ENCODE results near the gene DENND2A. TPM values are rescaled to one million over a fixed set of nuclear protein-coding genes. Genes with fewer than 3 reads are reported as not detected.
"Not testable (repeated sequence)": the region's sequence is repeated elsewhere in the genome, so short reads cannot be mapped to it uniquely, and the experiment has no call there.

DENND2A gene
- total RNA-seq, 1 experiment from 2014 or later: 32.4 TPM

DNA sequence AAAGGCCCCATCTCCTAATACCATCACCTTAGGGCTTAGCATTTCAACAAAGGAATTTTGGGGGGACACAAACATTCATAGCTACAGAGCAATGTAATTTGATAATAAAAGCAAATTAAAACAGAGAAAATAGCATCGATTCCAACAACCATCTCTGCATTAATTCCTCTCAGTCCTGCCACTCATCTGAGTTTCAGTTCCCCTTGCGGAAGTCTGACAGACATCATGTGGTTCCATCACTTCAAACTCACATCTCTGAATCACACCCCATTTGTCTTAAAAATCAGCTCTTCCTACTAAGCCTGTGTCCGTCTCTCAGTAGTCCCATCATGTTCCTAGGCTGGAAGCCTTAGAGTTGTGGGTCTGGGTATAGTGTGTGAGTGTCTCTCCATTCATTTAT lies 35.7 kb upstream of the DENND2A start:
- no peaks in the 10 kb centered on the region for H3K27me3 ChIP-seq
- H3K36me3 ChIP-seq: no peaks in the 10 kb centered on the region; the same call in 1 of the 2 replicates
- no peaks in the 10 kb centered on the region for H3K9me3 ChIP-seq
- no peak for DNase-seq
- no peak overlapping the region for H3K4me3 ChIP-seq

DNA sequence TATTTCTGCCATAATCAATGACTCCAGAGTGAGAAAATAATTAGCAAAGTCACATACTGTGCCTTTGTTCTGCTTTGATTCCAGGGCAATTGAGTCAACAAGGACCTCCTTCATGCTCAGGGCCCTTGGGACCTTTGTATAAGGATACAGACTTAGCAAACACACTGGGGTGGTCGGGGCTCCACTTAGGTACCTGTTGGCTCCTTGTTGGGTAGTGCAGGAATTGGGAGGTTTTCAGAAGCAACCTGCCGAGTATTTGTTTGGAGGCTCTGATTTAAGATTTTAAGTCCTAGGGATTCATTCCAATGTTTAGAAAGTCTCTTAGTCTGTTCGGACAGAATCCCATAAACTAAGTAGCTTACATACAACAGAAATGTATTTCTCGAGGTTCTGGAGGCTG lies 35.1 kb upstream of the DENND2A start:
- no peak for DNase-seq
- no peaks in the 10 kb centered on the region for H3K27me3 ChIP-seq

DNA sequence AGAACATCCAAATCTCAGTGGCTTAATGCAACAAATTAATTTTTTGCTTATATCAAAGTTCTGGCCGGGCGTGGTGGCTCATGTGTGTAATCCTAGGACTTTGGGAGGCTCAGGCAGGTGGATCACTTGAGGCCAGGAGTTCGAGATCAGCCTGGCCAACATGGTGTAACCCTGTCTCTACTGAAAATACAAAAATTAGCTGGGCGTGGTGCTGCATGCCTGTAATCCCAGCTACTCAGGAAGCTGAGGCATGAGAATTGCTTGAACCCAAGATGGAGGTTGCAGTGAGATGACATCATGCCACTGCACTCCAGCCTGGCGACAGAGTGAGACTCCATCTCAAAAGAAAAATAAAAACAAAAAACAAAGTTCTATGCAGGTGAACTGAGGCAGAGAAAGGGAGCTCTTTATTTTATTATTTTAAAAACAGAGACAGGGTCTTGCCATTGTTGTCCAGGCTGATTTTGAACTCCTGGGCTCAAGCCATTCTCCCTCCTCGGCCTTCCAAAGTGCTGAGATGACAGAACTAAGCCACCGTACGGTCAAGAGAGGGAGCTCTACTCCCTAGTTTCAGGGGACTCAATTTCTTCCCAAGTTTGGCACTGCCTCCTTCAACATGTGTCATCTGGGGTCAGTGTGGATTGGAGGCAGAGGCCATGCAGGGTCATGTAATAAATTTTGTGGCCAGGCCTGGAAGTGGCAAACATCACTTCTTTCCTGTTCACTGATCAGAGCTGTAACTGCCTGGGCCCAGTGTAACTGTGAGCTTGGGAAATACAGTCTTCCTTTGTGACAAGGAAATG lies 34.5 kb upstream of the DENND2A start:
- Histone ChIP-seq H3K9me3 (no peaks in the 10 kb centered on the region), H3K27me3 (no peaks in the 10 kb centered on the region), H3K36me3 (no peaks in the 10 kb centered on the region; the same call in 1 of the 2 replicates), H3K4me3 (no peak overlapping the region)
- DNase-seq: peak; percentile 46

More for the DNA sequence above, 35.1 kb upstream of the DENND2A start:
- no peak overlapping the region for H3K4me3 ChIP-seq
- H3K9me3 ChIP-seq: no peaks in the 10 kb centered on the region
- H3K36me3 ChIP-seq: no peaks in the 10 kb centered on the region; the same call in 1 of the 2 replicates

DNA sequence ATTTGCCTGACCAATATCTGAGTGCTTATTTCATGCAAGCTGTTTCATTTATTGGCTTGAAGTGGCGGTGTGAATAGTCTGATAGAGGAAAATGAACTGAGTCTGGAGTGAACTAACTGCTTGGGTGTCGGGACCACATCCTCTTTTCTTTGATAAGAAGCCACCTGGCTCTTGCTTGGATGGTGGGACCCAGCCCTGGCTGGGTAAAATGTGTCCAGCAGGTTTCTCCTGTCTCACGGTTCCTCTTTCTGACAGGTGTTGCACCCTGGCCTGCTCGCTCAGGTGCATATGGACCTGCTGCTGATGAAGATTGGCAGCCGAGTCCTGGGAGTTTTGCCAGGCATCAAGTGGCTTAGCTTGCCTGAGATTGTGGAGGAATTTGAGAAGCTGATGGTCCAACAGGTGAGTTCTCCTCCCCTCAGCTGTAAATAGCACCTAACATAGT lies 33.8 kb upstream of the DENND2A start:
- Histone ChIP-seq H3K36me3 (no peaks in the 10 kb centered on the region; the same call in 1 of the 2 replicates), H3K4me3 (no peak overlapping the region), H3K9me3 (no peaks in the 10 kb centered on the region), H3K27me3 (no peaks in the 10 kb centered on the region)
- DNase-seq: no peak

DNA sequence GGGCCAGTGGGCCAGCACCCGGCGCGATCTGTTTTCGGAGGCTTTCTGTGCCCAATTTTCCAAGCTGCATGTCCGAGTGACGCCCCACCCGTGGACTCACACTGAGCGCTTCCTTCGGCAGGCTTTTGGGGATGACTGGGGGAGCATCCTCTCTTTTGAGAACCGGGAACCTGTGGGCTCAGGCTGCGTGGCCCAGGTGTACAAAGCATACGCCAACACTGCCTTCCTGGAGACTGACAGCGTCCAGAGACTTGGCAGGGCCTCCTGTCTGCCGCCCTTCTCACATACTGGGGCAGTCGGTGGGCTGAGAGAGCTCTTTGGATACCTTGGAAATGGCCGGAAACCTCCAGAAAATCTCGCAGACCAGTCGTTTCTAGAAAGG lies 33.2 kb upstream of the DENND2A start:
- Histone ChIP-seq H3K27me3 (no peaks in the 10 kb centered on the region), H3K36me3 (no peaks in the 10 kb centered on the region; the same call in 1 of the 2 replicates), H3K4me3 (no peak overlapping the region; the same call in 1 of the 2 replicates), H3K9me3 (no peaks in the 10 kb centered on the region)
- no peak for DNase-seq

DNA sequence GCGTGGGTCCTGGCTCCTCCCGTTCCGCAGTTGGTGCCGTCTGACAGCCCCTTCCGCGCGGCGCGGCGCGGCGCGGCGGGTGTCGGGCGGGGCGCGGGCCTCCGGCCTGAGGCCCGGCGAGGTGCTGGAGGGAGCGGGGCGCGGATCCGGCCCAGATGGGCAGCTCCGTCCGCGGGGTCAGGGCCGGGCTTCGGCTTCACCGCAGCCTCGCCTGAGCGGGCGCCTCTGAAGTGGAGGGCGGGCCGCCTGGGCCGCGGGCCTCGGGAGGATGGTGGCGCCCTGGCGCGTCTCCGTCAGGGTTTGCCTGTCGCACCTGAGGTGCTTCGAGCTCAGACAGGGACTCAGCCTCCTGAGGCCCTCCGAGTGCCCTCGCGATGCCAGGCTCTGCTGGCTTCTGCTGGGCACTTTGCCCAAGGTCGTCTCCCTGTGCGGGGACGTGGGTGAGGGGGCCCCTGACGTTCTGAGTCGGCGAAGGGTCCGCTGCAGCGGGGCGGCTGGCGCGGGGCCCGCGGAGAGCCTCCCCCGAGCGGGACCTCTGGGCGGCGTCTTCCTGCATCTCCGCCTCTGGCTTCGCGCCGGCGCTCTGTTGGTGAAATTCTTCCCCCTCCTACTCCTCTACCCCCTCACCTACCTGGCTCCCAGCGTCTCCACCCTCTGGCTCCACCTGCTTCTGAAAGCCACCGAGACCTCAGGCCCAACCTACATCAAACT lies 32.6 kb upstream of the DENND2A start:
- H3K4me3 ChIP-seq: peak overlapping the region; percentile 48
- H3K9me3 ChIP-seq: no peaks in the 10 kb centered on the region
- H3K36me3 ChIP-seq: no peaks in the 10 kb centered on the region; the same call in 1 of the 2 replicates
- no peaks in the 10 kb centered on the region for H3K27me3 ChIP-seq
- DNase-seq: no peak

DNA sequence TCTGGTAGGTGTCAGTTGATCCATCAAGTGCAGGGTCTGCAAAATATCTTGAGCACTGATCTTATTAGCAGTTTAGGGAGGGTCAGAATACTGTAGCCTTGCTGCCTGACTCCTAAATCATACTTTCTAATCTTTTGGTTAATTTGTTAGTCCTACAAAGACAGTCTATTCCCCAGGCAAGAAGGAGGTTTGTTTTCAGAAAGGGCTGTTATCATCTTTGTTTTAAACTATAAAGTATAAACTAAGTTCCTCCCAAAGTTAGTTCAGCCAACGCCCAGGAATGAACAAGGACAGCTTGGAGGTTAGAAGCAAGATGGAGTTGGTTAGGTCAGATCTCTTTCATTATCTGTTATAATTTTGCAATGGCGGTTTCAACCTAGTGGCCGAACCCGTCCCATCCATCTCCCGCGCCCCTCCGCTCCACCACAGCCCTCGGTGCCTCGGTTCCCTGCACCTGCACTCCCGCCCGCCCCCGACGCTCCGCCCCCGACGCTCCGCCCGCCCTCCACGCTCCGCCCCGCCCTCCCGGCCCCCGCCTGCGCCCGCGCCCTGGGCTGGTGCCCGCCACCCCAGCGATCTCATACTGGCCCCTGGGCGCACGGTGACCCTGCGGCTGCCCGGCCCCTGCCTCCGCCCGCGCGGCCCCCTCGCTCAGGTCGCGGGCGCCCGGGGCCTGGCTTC lies 31.9 kb upstream of the DENND2A start, which contains the start of gene ADCK2:
ADCK2 (plus strand) TSS at position 564 of the 681 bp plus-strand sequence. CDS start 386 bp downstream, outside the sequence.
- peak within 1 kb of the TSS; percentile 48 for H3K4me3 ChIP-seq
- no peaks in the 10 kb centered on the region; the same call in 1 of the 2 replicates for H3K36me3 ChIP-seq
- no peaks in the 10 kb centered on the region for H3K9me3 ChIP-seq
- H3K27me3 ChIP-seq: no peaks in the 10 kb centered on the region
- peak; percentile 55 for DNase-seq

DNA sequence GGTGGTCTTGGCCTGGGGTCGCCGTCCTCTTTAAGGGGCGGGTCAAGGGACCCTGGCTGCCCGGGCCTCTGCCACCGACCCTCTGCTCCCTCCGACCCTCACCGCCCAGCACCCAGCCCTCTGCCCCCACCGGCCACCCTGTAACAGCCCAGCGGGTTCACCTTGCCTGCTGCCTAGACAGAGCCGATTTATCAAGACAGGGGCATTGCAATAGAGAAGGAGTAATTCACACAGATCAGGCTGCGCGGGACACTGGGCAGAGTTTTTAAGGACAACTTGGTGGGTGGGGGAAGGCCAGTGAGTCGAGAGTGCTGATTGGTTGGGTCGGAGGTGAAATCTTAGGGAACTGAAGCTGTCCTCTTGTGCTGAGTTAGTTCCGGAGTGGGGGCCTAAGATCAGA lies 31.4 kb upstream of the DENND2A start:
- no peaks in the 10 kb centered on the region for H3K9me3 ChIP-seq
- no peak for DNase-seq
- H3K4me3 ChIP-seq: no peak overlapping the region
- no peaks in the 10 kb centered on the region for H3K27me3 ChIP-seq
- no peaks in the 10 kb centered on the region; the same call in 1 of the 2 replicates for H3K36me3 ChIP-seq

DNA sequence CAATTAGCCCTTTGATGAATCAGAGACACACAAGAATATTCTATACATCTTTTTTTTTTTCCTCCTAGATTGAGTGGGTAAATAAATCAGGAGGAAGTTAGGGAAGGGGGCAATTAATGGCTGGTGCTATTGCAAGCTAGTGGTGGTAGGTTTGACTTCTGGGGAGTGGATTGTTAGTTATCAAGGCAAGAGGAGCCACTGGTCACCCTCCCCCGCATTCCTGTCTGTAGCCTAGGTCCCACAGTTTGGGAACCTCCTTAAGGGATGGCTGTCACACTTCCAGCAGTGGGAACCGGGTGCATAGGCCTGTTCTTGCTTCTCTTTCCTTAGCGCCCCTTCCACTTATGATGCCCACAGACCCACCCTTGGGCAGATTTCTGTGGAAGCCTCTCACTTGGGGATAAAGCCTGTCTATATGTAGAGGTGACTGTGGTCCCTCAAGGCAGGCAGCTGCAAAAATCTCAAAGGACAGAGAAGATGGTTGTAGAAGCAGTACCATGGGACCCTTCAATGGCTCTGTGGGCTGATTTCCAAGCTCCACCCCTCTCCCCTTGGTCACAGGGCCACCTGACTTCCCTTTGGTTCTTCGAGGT lies 29.8 kb upstream of the DENND2A start:
- Histone ChIP-seq H3K36me3 (no peaks in the 10 kb centered on the region), H3K27me3 (no peaks in the 10 kb centered on the region), H3K9me3 (no peaks in the 10 kb centered on the region), H3K4me3 (no peak overlapping the region)
- no peak for DNase-seq

DNA sequence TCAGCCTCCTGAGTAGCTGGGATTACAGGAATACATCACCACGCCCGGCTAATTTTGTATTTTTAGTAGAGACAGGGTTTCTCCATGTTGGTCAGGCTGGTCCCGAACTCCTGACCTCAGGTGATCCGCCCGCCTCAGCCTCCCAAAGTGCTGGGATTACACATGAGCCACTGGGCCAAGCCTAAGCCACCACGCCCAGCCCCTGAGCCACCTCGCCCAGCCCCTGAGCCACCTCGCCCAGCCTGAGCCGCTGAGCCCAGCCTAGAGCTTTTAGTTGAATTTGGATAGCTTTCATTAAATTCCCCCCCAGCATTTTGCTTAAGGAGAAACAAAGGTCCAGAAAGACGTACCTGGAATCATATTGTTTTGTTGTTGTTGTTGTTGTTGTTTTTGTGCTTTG lies 29.2 kb upstream of the DENND2A start:
- DNase-seq, H3K27me3 ChIP-seq, H3K4me3 ChIP-seq, H3K36me3 ChIP-seq, H3K9me3 ChIP-seq: not testable (repeated sequence)

DNA sequence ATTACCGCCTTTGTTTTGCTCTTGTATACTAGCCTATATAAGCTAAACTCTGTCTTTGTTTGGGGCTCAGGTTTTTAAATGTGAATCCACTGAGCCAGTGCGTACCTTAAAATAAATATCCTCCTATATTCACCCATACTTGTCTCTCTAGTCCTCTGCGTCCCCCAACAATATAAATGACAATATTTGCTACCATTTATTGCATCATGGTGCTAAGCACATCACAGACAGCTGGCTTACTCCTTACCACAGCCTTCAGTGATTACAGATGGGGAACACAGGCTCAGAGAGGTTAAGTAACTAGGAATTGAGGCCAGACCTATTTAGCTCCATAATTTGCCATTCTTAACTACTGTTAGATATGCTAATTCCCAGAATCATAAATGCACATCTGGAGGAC lies 28.7 kb upstream of the DENND2A start:
- no peaks in the 10 kb centered on the region for H3K9me3 ChIP-seq

DNA sequence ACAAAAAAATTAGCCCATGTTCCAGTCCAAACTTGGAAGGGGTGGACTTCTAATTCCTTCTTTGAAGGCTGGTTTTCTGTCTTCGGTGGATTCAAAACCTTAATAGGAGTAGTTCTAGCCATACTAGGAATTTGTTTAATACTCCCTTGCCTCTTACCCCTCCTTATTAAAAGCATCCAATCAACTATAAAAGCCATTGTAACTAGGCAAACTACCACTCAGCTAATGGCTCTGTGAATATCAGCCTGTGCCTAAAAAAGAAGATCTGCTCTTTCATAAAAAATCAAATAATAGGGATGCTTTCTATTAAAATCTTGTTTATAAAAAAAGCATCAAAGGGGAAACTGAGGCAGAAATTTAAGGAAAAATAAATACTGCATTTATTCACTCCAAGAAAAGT lies 28.0 kb upstream of the DENND2A start:
- Histone ChIP-seq H3K27me3 (no peaks in the 10 kb centered on the region), H3K36me3 (no peaks in the 10 kb centered on the region), H3K4me3 (no peak overlapping the region), H3K9me3 (no peaks in the 10 kb centered on the region)
- no peak for DNase-seq

More for the DNA sequence above, 28.7 kb upstream of the DENND2A start:
- Histone ChIP-seq H3K27me3 (no peaks in the 10 kb centered on the region), H3K36me3 (no peaks in the 10 kb centered on the region), H3K4me3 (no peak overlapping the region)
- no peak for DNase-seq

DNA sequence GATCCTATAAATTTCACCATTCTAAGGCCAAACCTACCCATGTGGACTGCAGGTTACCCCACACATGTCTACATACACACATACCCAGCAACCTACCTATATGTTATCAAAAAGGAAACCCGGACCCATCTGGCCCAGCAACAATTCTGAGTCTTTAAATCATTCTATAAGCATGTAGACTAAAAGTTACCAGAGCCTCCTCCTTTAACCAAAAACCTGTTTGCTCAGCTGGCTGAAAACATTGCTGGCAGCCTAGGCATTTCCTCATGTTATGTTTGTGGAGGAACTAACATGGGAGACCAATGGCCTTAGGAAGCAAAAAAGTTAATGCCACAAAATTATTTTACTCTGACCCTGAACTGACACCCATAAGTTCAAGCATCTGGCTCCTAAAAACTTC lies 26.9 kb upstream of the DENND2A start:
- no peak for DNase-seq
- Histone ChIP-seq H3K4me3 (no peak overlapping the region), H3K36me3 (no peaks in the 10 kb centered on the region), H3K27me3 (no peaks in the 10 kb centered on the region), H3K9me3 (no peaks in the 10 kb centered on the region)

DNA sequence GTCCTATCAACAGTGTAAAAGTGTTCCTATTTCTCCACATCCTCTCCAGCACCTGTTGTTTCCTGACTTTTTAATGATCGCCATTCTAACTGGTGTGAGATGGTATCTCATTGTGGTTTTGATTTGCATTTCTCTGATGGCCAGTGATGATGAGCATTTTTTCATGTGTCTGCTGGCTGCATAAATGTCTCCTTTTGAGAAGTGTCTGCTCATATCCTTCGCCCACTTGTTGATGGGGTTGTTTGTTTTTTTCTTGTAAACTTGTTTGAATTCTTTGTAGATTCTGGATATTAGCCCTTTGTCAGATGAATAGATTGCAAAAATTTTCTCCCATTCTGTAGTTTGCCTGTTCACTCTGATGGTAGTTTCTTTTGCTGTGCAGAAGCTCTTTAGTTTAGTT lies 22.3 kb upstream of the DENND2A start:
- H3K4me3 ChIP-seq, H3K27me3 ChIP-seq, H3K9me3 ChIP-seq, H3K36me3 ChIP-seq, DNase-seq: not testable (repeated sequence)

DNA sequence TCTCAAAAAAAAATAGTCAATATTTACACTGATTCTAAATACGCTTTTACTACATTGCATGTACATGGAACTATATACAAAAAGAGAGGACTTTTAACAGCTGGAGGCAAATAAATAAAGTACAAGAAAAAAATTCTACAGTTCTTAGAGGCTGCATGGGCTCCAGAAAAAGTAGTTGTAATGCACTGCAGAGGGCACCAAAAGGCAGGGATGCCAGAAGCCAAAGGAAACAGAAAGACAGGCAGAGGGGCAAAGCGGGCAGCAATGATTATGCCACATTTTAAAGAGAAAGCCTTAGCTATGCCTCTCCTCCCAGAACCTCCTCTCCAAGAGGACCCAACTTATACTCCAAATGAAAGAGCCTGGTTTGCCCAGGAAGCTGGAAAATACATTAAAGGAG lies 20.5 kb upstream of the DENND2A start:
- Histone ChIP-seq H3K27me3 (no peaks in the 10 kb centered on the region), H3K9me3 (no peaks in the 10 kb centered on the region), H3K4me3 (no peak overlapping the region), H3K36me3 (no peaks in the 10 kb centered on the region)
- DNase-seq: no peak

DNA sequence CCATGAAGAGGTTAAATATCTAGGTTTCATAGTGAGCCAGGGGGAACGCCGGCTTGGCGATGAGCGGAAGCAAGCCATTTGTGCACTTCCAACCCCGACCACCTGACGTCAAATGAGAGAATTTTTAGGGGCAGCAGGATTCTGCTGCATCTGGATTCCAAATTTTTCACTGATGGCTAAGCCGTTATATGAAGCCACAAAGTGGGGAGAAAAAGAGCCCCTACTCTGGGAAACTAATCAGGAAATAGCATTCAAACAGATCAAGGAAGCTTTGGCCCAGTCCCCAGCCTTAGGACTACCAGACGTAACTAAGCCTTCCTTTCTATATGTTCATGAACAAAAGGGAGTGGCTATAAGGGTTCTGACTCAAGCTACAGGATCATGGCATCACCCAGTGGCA lies 19.2 kb upstream of the DENND2A start:
- H3K27me3 ChIP-seq: no peaks in the 10 kb centered on the region
- DNase-seq: no peak
- H3K9me3 ChIP-seq: no peaks in the 10 kb centered on the region
- no peak overlapping the region for H3K4me3 ChIP-seq
- no peaks in the 10 kb centered on the region for H3K36me3 ChIP-seq

DNA sequence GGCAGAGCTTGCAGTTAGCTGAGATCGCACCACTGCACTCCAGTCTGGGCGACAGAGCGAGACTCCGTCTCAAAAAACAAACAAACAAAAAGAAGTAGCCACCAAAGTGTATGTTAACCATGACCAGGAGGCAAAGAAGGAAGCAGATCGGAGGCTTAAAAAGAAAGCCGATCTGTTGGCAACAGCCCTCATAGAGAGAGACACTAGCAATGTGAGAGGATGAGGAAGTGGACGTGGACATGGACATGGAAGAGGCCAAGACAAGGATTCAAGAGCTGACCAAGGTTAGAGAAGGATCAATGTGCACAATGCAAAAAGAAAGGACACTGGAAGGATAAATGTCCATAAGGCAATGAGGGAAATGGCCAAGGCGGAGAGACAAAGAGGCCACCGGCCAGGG lies 17.3 kb upstream of the DENND2A start:
- Histone ChIP-seq H3K9me3 (no peaks in the 10 kb centered on the region), H3K36me3 (no peaks in the 10 kb centered on the region), H3K27me3 (no peaks in the 10 kb centered on the region), H3K4me3 (no peak overlapping the region)
- no peak for DNase-seq

All from MG63 (cell line).